COR-L47 (cell line): ENCODE results near the gene MARCHF10.
A peak's percentile ranks its signal among the peaks of the same experiment; 100 is the strongest.

Experiments used
- DNase-seq: peaks from one replicate; lab custom pipeline; 2025; lab: John Stamatoyannopoulos, UW

MARCHF10 gene

DNA sequence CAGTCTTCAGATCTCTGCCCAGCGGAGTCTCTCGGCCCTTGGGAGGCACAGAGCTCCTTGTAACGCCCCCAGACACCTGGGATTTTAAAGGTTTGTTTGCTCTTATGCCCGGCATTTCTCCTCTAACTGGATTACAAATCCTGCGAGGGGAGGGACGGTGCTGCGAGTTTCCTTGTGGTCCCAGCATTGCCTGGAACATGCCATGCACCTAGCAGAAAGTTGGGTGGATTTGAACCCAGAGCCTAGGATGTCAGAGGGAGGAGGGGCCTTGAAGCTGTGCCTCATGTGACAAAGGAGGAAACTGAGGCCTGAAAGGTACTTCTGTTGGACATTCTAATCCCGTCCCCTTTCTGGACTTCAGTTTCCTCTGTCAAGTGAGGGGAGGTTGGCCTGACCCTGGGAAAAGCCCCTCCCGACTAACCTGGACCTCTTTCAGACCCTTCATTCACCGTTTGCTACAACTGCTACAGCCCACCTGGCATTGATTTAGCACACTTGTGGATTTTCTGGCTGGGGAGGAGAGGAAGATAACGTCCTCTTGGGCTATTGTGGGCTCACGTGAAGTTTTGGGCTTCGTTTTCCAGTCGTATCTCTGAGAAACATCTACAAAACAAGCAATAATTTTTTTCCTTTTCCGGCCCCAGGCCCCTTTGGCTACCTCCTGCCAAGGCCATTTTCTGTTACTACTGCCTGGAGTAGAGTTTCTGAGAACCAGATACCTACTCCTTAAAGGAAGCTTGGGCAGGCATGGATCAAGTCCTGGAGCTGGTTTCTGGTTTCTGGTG lies 149.8 kb downstream of the MARCHF10 start:
- DNase-seq = no peak

DNA sequence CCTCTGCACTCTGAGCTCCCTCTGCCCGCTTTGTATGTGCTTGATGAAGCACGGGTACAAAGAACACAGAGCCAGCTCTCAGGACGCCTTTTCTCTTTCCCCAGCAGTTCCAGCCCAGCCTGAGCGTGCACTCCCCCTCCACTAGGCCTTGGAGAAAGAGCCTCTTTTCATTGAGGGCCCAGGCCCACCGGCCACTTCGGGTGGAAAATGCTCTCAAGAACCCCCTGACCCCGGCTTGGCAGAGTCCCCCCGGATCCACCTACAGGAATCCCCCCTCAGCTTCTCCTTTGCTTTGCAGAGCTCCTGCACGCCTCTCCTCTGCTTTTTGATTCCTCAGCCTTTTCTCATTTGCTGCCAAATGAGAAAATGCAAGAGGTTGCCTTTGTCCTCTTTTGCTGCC lies 150.4 kb downstream of the MARCHF10 start:
- DNase-seq = no peak

DNA sequence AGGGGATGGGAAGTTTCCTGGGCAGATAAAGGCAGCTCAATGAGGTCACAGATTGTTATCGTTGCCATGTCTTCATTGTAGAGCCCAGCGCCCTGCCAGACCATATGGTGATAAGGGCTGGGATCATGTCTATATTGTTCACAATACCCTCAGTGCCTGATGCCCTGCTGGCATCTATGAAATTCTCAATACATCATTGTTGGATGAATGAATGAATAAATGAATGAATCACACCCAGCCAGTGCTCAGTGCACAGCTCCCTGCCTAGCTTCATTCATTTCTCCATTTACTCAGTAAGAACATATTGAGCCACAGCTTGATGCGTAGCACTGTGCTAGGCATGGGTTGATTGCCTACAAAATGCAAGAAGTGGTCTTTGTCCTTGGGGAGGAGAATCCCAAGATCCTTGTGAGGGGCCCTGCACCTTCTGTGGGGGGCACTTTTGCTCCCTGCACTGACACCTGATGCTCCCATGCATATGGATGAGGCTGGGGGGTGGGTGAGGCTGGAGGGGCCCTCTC lies 150.9 kb downstream of the MARCHF10 start:
- DNase-seq = no peak

DNA sequence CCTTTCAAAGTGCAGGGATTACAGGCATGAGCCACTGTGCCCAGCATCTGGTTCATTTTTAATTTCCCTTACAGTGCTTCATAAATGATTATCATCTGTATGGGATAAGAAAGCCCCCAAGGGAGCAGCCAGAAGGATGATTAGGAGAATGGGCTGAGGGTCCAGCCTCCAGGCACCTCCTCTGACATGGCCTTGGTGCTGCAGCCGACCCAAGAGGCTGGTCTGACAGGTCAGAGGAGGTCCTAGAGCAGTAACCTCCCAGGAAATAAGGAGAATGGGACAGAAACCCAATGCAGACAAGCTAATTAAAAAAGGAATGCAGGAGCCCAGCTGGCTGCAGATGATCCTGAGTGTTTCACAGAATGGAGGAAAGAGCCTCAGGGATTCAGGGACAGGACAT lies 151.7 kb downstream of the MARCHF10 start:
- DNase-seq = no peak

DNA sequence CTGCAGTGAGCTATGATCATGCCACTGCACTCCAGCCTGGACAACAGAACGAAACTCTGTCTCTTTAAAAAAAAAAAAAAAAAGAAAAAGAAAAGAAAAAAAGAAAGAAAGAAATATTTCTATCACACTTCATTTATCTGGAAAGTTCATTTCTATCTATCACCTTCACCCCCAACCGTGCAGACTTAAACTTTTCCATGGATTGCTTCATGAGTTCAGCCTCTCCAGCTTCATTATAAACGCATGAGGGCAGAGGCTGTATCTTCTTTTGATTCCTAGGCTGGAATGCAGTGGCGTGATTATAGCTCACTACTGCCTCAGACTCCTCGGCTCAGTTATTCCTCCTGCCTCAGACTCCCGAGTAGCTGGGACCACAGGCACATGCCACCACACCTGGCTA lies 152.5 kb downstream of the MARCHF10 start:
- DNase-seq = no peak

DNA sequence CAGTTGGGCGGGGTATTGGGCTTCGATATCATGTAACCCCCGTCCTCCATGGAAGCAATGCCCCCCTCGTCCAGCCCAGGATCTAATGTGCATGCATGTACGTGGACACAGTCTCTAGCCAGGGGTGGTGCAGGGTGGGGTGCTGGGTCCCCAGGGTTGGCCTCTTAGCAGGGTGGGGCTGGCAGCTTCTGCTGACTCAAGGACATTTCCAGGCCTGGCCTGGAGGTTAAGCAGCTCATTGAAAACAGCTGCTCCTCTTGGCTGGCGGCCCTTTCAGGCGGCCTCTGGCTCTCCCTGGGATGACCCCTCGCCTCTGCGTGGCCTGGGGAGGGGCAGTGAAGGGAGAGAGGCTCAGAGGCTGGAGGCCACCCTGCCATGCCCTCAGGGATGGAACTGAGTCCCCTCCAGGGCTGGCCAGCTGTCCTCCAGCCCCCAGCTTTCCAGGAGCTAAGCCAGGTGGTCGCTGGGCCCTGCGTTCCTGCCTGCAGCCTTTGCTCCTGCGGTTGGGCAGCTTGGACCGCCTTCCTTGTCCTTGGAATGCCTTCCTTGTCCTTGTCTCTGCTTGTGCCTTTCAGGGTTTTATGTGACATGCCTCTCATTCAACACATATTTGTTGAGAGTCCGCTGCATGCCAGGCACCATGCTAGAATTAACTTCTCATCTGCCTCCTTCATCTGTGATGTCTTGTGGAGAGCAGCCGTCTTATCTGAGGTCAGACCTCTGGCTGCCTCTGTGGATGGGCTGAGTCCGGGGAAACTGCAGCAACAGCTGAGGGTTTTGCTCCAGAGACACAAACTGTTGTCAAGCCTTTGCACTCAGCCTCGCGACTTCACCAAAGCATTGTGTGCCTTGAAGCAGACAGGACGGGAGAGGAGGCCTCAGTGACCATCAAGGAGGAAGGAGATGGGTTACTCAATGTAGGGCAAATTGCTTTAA lies 154.0 kb downstream of the MARCHF10 start:
- DNase-seq = no peak

DNA sequence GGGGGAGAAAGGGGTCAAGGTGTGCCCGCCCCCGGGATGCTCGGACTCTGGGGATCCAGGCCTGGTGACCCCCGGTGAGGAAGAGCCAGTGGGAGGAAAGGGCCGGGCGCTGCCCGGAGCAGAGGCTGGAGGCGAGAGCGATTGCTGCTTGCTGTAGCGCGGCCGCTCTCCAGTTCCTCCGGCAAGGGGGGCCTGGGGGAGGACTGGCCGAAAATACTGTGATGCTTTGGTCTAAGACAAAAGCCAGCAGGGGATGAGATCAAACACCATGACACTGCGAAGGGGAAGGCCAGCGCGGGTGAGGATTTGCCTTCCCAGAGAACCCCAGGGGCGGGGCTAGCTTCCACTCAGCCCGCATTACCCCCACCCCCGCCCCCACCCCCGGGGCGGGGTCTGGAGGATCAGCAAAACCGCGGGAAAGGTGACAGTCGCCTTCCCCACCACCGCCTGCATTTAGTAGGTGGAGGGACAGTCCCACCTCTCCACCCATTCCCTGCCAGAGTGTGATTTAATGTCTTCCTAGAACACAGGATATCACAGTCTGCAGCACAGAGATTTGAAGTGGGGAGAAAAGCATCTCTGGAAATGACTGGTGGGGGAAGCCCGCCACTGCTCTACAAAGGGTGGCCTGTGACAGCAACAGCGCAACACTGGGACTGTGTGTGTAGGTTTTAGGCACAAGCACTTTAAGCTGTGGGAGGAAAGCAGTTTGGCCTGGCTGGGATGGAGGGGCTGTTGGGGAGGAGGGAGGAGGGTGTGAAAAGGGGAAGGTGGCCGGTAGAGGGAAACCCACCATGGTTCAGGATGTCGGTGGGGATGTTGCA lies 154.9 kb downstream of the MARCHF10 start:
- peak; percentile 87 for DNase-seq

DNA sequence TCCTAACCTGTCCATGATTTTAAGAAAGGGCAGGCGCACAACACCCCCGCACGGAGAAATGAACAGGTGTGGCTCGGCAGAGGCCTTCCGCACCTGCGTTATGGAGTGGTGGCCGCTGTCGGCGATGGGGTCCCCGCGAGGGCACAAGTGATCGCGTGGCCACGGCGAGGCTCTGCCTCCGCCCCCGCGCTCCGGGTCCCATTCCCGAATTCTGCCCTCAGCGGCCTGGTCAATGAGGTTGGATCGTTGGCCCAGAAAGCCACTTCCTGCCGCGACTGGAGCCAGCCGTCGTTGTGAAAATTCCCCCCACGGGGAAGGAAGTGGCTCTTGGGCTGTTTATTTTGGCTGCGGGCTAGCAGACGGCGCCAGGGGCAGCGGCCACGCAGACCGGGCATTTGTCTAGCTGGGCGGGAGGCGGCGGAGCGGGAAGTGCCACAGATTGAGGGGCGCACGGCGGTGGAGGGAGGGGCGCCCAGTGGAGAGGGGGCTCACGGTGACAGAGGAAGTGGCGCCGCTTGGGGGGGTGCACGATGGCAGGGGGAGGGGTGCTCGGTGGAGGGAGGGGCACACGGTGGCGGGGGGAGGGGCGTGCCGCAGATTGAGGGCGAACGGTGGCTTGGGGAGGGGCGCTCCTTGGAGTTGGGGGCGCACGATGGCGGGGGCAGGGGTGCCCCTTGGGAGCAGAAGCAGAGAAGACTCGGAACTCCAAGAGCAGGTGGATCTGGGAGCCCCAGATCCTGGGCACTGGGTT lies 155.7 kb downstream of the MARCHF10 start:
- peak; percentile 77 for DNase-seq
